ENCODE data around the gene MRPL43.

Gene MRPL43

GRCh38 chr10:100948916-100949315 is 38.4 kb downstream of the MRPL43 start:
- no peak for ATAC-seq
- no peak for TF ChIP-seq TSHZ2 (CRISPR knock-in tag; IDR thresholded peaks at IDR 0.05)
- TF ChIP-seq ZC3H10 (CRISPR knock-in tag; IDR thresholded peaks at IDR 0.05): no peak
- no peak for TF ChIP-seq ZNF70 (CRISPR knock-in tag; IDR thresholded peaks at IDR 0.05)
- TF ChIP-seq CSRNP3 (CRISPR knock-in tag; IDR thresholded peaks at IDR 0.05): no peak
- TF ChIP-seq OSR1 (CRISPR knock-in tag; IDR thresholded peaks at IDR 0.05): no peak

- no peak for TF ChIP-seq CSRNP3 (CRISPR knock-in tag; IDR thresholded peaks at IDR 0.05)
- TF ChIP-seq ZC3H10 (CRISPR knock-in tag; IDR thresholded peaks at IDR 0.05): no peak
- no peak for TF ChIP-seq ARNTL (CRISPR knock-in tag; IDR thresholded peaks at IDR 0.05; ENCODE audit: borderline replicate concordance, low read depth)
- TF ChIP-seq GLIS3 (CRISPR knock-in tag; IDR thresholded peaks at IDR 0.05): no peak
- TF ChIP-seq ZNF70 (CRISPR knock-in tag; IDR thresholded peaks at IDR 0.05): no peak
- no peak for TF ChIP-seq ISL1 (CRISPR knock-in tag; IDR thresholded peaks at IDR 0.05)
- TF ChIP-seq POU6F1 (CRISPR knock-in tag; IDR thresholded peaks at IDR 0.05; ENCODE audit: borderline replicate concordance, low read depth): no peak
- TF ChIP-seq ZNF8 (CRISPR knock-in tag; IDR thresholded peaks at IDR 0.05): no peak
- no peak for TF ChIP-seq PATZ1 (CRISPR knock-in tag; IDR thresholded peaks at IDR 0.05; ENCODE audit: borderline replicate concordance)
- no peak for TF ChIP-seq OSR1 (CRISPR knock-in tag; IDR thresholded peaks at IDR 0.05)
- TF ChIP-seq TOX (CRISPR knock-in tag; IDR thresholded peaks at IDR 0.05; ENCODE audit: borderline replicate concordance): no peak
- TF ChIP-seq TCF4 (CRISPR knock-in tag; IDR thresholded peaks at IDR 0.05; ENCODE audit: borderline replicate concordance): no peak
- no peak for TF ChIP-seq ZFP3 (CRISPR knock-in tag; IDR thresholded peaks at IDR 0.05)
- no peak for TF ChIP-seq RARB (CRISPR knock-in tag; IDR thresholded peaks at IDR 0.05)
- no peak for TF ChIP-seq PPARA (CRISPR knock-in tag; IDR thresholded peaks at IDR 0.05; ENCODE audit: borderline replicate concordance)
- no peak for TF ChIP-seq ZNF565 (CRISPR knock-in tag; conservative IDR thresholded peaks at IDR 0.05; ENCODE audit: low read depth)
- TF ChIP-seq ZFP30 (CRISPR knock-in tag; IDR thresholded peaks at IDR 0.05): no peak
- no peak for TF ChIP-seq ESRRG (CRISPR knock-in tag; IDR thresholded peaks at IDR 0.05)
- no peak for TF ChIP-seq BACH2 (CRISPR knock-in tag; IDR thresholded peaks at IDR 0.05; ENCODE audit: borderline replicate concordance)
- no peak for ATAC-seq
These were observed 41.5 kb downstream of the MRPL43 start for GRCh38 chr10:100945754-100946153.

- no peak for ATAC-seq
- no peak for TF ChIP-seq ISL1 (CRISPR knock-in tag; IDR thresholded peaks at IDR 0.05)
- no peak for TF ChIP-seq PATZ1 (CRISPR knock-in tag; IDR thresholded peaks at IDR 0.05; ENCODE audit: borderline replicate concordance)
- no peak for TF ChIP-seq ZFP30 (CRISPR knock-in tag; IDR thresholded peaks at IDR 0.05)
- no peak for TF ChIP-seq ZNF565 (CRISPR knock-in tag; conservative IDR thresholded peaks at IDR 0.05; ENCODE audit: low read depth)
- TF ChIP-seq ZNF8 (CRISPR knock-in tag; IDR thresholded peaks at IDR 0.05): no peak
- TF ChIP-seq ZC3H10 (CRISPR knock-in tag; IDR thresholded peaks at IDR 0.05): no peak
- no peak for TF ChIP-seq PPARA (CRISPR knock-in tag; IDR thresholded peaks at IDR 0.05; ENCODE audit: borderline replicate concordance)
- TF ChIP-seq POU6F1 (CRISPR knock-in tag; IDR thresholded peaks at IDR 0.05; ENCODE audit: borderline replicate concordance, low read depth): no peak
- TF ChIP-seq RARB (CRISPR knock-in tag; IDR thresholded peaks at IDR 0.05): no peak
- TF ChIP-seq OSR1 (CRISPR knock-in tag; IDR thresholded peaks at IDR 0.05): no peak
- no peak for TF ChIP-seq CREB5 (CRISPR knock-in tag; IDR thresholded peaks at IDR 0.05; ENCODE audit: low read depth)
These were observed 43.8 kb downstream of the MRPL43 start for GRCh38 chr10:100943508-100943907.
